ENCODE results near the gene DOCK6.

The DOCK6 gene

GRCh38 chr19:11261971-11262839, at the start of gene DOCK6:
DOCK6 (minus strand) TSS chr19:11262524; CDS start chr19:11262440, 84 bp downstream.
- no peak for DNase-seq (ENCODE audit: low read depth)
- H3K4me3 ChIP-seq (ENCODE audit: control insufficient read depth, low read depth, low read length), result peak within 1 kb of the TSS; percentile 74
- TF ChIP-seq CTCF (IDR thresholded peaks at IDR 0.05; ENCODE audit: control insufficient read depth, insufficient read depth, low read depth, low read length, missing control alignments), result peak; percentile 47

GRCh38 chr19:11306337-11306736, 44.0 kb upstream of the DOCK6 start:
- H3K4me3 ChIP-seq (ENCODE audit: control insufficient read depth, low read depth, low read length), result no peak overlapping the region
- TF ChIP-seq CTCF (IDR thresholded peaks at IDR 0.05; ENCODE audit: control insufficient read depth, insufficient read depth, low read depth, low read length, missing control alignments), result no peak
- DNase-seq (ENCODE audit: low read depth), result no peak

- no peak overlapping the region for H3K4me3 ChIP-seq (ENCODE audit: control insufficient read depth, low read depth, low read length)
- DNase-seq (ENCODE audit: low read depth), result no peak
- TF ChIP-seq CTCF (IDR thresholded peaks at IDR 0.05; ENCODE audit: control insufficient read depth, insufficient read depth, low read depth, low read length, missing control alignments), result no peak
Observed at GRCh38 chr19:11304936-11305335, 42.6 kb upstream of the DOCK6 start.

GRCh38 chr19:11300811-11301120, 38.4 kb upstream of the DOCK6 start:
- no peak for TF ChIP-seq CTCF (IDR thresholded peaks at IDR 0.05; ENCODE audit: control insufficient read depth, insufficient read depth, low read depth, low read length, missing control alignments)
- no peak overlapping the region for H3K4me3 ChIP-seq (ENCODE audit: control insufficient read depth, low read depth, low read length)
- DNase-seq (ENCODE audit: low read depth), result no peak

- no peak overlapping the region for H3K4me3 ChIP-seq (ENCODE audit: control insufficient read depth, low read depth, low read length)
- no peak for DNase-seq (ENCODE audit: low read depth)
- no peak for TF ChIP-seq CTCF (IDR thresholded peaks at IDR 0.05; ENCODE audit: control insufficient read depth, insufficient read depth, low read depth, low read length, missing control alignments)
Observed at GRCh38 chr19:11299946-11300810, 37.9 kb upstream of the DOCK6 start.

GRCh38 chr19:11296264-11296663, 33.9 kb upstream of the DOCK6 start:
- H3K4me3 ChIP-seq (ENCODE audit: control insufficient read depth, low read depth, low read length), result no peak overlapping the region
- DNase-seq (ENCODE audit: low read depth), result no peak
- no peak for TF ChIP-seq CTCF (IDR thresholded peaks at IDR 0.05; ENCODE audit: control insufficient read depth, insufficient read depth, low read depth, low read length, missing control alignments)
